ENCODE results near the gene AGPAT3. TPM values are rescaled to one million over a fixed set of nuclear protein-coding genes. Genes with fewer than 3 reads are reported as not detected.

The AGPAT3 gene
- total and polyA plus RNA-seq, 2 donors (not counting 3 experiments of a cell fraction or from before 2014, with no cell fraction given): 39.9 to 76.7 TPM

DNA sequence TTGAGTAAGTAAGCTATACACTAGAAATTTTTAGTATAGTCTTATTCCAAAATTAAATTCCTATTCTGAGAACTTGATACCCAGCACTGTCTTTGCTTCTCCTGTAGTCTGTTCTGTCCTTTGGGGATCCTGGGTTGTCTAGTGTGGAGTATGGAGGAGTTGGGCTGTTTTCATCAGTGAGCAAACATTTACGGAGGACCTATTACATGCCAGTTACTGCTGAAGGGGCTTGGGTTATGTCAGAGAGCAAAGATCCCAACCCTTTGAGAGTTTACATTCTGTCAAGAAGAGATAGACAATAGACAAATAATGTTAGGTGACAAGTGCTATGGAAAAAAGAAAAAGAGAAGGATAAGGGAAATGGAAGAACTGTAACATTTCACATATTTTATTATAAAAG lies 156.0 kb downstream of the AGPAT3 start:
- Histone ChIP-seq H3K27me3 (ENCODE audit: control insufficient read depth in 2 of 2, insufficient read depth in 2 of 2, low read length in 2 of 2) (no peaks in the 10 kb centered on the region), H4K20me1 (replicated peaks; ENCODE audit: control insufficient read depth, extremely low read depth, insufficient read depth, low read length) (peaks cover 4% of the 10 kb centered on the region), H3K9ac (replicated peaks; ENCODE audit: extremely low read depth, insufficient read depth, low read length) (no peak overlapping the region), H2AFZ (ENCODE audit: low read depth, low read length) (no peak overlapping the region), H3K27ac (ENCODE audit: insufficient read depth, low read depth, low read length) (no peak overlapping the region), H3K4me2 (ENCODE audit: insufficient read depth, low read length) (no peak overlapping the region), H3K4me1 (ENCODE audit: control insufficient read depth, extremely low read depth, insufficient read depth, low read length) (peaks cover 3% of the 10 kb centered on the region), H3K9me3 (replicated peaks; ENCODE audit: control insufficient read depth, insufficient read depth, low read length) (no peaks in the 10 kb centered on the region), H3K79me2 (ENCODE audit: control insufficient read depth, insufficient read depth, low read length) (peaks cover 90% of the 10 kb centered on the region), H3K9me1 (replicated peaks; ENCODE audit: control insufficient read depth, extremely low read depth, insufficient read depth, low read length) (no peaks in the 10 kb centered on the region), H3K36me3 (ENCODE audit: control insufficient read depth in 2 of 2, extremely low read depth in 1 of 2, insufficient read depth in 2 of 2, low read length in 2 of 2) (no peaks in the 10 kb centered on the region), H3K4me3 (replicated peaks in 1 of 3; ENCODE audit: insufficient read depth in 1 of 3, low read depth in 1 of 3, low read length in 3 of 3) (no peak overlapping the region)
- intact Hi-C loops (cut with micrococcal nuclease) (no loop called here), dilution Hi-C loops (cut with MboI; ENCODE audit: extremely low pct_ligation_motif_present, low sequenced_read_pairs) (no loop called here)
- TF ChIP-seq GATA2 (IDR thresholded peaks at IDR 0.05; ENCODE audit: insufficient read depth, insufficient read length, low read depth, low read length) (no peak), POLR2AphosphoS5 (IDR thresholded peaks at IDR 0.05; ENCODE audit: insufficient read depth, low read depth, low read length) (no peak), POLR2A (IDR thresholded peaks at IDR 0.05; ENCODE audit: low read depth, low read length) (no peak), EZH2 (IDR thresholded peaks at IDR 0.05; ENCODE audit: borderline replicate concordance, low read depth, low read length, severe bottlenecking) (no peak), JUN (IDR thresholded peaks at IDR 0.05; ENCODE audit: borderline replicate concordance, insufficient read depth, insufficient read length, low read depth) (no peak)
- TF ChIP-seq, protein P1, sequence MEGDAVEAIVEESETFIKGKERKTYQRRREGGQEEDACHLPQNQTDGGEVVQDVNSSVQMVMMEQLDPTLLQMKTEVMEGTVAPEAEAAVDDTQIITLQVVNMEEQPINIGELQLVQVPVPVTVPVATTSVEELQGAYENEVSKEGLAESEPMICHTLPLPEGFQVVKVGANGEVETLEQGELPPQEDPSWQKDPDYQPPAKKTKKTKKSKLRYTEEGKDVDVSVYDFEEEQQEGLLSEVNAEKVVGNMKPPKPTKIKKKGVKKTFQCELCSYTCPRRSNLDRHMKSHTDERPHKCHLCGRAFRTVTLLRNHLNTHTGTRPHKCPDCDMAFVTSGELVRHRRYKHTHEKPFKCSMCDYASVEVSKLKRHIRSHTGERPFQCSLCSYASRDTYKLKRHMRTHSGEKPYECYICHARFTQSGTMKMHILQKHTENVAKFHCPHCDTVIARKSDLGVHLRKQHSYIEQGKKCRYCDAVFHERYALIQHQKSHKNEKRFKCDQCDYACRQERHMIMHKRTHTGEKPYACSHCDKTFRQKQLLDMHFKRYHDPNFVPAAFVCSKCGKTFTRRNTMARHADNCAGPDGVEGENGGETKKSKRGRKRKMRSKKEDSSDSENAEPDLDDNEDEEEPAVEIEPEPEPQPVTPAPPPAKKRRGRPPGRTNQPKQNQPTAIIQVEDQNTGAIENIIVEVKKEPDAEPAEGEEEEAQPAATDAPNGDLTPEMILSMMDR (IDR thresholded peaks at IDR 0.05; ENCODE audit: extremely low read depth in 1 of 2, insufficient read depth in 1 of 2, low read depth in 1 of 2, low read length in 2 of 2): no peak
- TF ChIP-seq, protein P2, sequence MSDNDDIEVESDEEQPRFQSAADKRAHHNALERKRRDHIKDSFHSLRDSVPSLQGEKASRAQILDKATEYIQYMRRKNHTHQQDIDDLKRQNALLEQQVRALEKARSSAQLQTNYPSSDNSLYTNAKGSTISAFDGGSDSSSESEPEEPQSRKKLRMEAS (IDR thresholded peaks at IDR 0.05; ENCODE audit: insufficient read depth, insufficient read length): no peak
- no TSS peak for BruUV-seq (replicated peaks)
- no peak for DNase-seq (ENCODE audit: low read depth, low spot score)
- ChIA-PET POLR2A (no interaction called here), CTCF (interaction anchor here (0.9 kb wide), 1 partner anchor 13 kb away, joined by 3 read pairs; no protein-coding TSS in a partner anchor)
- no peak for FAIRE-seq
